HL-60 (cell line): Measurements from ENCODE around the gene EYA4.

ENCODE experiments used
- DNase-seq, 2 experiments: peaks; one replicate each; pipeline ENCODE4 v3.0.0-alpha.2; 2010 to 2020; ENCODE audit warnings: low read depth in 1 of 2, low spot score in 1 of 2
- H3K27ac ChIP-seq: fragments of 250-450 bp; sonication (Bioruptor Pico); replicated peaks from 2 replicates; pipeline ENCODE4 v1.5.1; 2020; ENCODE audit warnings: mild to moderate bottlenecking, moderate library complexity
- H3K27me3 ChIP-seq: fragments of 250-450 bp; sonication (Bioruptor Pico); 2 replicates; pipeline ENCODE4 v1.5.1; 2021; ENCODE audit warnings: mild to moderate bottlenecking, moderate library complexity; ENCODE audit not compliant: insufficient read depth, poor library complexity, severe bottlenecking
- H3K4me3 ChIP-seq: replicated peaks from 2 replicates; pipeline ENCODE4 v1.5.1; 2011; ENCODE audit warnings: mild to moderate bottlenecking, control low read depth, low read length; ENCODE audit not compliant: insufficient read depth
- GABPA ChIP-seq: IDR thresholded peaks from 2 replicates; pipeline ENCODE4 v1.6.1; 2012; ENCODE audit warnings: low read depth
- POLR2AphosphoS5 ChIP-seq: IDR thresholded peaks from 2 replicates; pipeline ENCODE4 v1.6.1; 2012; ENCODE audit warnings: low read depth
- SPI1 ChIP-seq: IDR thresholded peaks from 2 replicates; pipeline ENCODE4 v1.6.1; 2012; ENCODE audit warnings: low read depth, mild to moderate bottlenecking, borderline replicate concordance
- TF ChIP-seq, protein P1 (sequence below): IDR thresholded peaks from 2 replicates; pipeline ENCODE4 v1.6.1; 2012; ENCODE audit warnings: low read depth; ENCODE audit not compliant: insufficient replicate concordance
- TF ChIP-seq, protein P2 (sequence below): IDR thresholded peaks from one replicate; pipeline ENCODE4 v1.5.1; 2011; ENCODE audit warnings: low read length, control low read depth, inconsistent platforms; ENCODE audit not compliant: insufficient read depth

Gene EYA4

DNA sequence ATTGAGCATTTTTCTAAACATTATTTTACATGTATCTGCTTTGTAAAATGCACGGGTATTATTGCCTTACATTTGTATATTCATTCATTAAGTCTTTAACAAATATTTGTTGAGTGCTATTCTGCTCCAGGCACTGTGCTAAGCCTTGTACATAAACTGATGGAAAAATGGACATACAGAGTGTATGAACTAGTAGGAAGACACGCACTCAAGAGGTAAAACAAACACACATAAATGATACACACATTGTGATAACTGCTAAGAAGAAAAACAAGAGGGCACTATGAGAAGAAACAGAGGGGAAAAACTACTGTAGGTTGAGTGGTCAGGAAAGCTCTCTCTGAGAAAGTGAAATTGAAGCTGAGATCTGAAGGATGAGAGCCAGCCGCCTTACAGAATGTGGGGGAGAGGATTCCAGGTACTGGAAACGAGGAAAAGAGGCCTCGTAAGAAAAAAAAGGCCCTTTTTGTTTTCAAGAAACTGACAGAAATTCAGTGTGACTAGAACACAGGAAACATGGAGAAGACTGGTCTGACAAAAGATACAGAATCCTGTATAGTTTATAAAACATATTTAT, 117.5 kb downstream of the EYA4 start:
- H3K4me3 ChIP-seq = no peak overlapping the region
- TF ChIP-seq POLR2AphosphoS5 (no peak), SPI1 (no peak), GABPA (no peak)
- TF ChIP-seq, protein P1, sequence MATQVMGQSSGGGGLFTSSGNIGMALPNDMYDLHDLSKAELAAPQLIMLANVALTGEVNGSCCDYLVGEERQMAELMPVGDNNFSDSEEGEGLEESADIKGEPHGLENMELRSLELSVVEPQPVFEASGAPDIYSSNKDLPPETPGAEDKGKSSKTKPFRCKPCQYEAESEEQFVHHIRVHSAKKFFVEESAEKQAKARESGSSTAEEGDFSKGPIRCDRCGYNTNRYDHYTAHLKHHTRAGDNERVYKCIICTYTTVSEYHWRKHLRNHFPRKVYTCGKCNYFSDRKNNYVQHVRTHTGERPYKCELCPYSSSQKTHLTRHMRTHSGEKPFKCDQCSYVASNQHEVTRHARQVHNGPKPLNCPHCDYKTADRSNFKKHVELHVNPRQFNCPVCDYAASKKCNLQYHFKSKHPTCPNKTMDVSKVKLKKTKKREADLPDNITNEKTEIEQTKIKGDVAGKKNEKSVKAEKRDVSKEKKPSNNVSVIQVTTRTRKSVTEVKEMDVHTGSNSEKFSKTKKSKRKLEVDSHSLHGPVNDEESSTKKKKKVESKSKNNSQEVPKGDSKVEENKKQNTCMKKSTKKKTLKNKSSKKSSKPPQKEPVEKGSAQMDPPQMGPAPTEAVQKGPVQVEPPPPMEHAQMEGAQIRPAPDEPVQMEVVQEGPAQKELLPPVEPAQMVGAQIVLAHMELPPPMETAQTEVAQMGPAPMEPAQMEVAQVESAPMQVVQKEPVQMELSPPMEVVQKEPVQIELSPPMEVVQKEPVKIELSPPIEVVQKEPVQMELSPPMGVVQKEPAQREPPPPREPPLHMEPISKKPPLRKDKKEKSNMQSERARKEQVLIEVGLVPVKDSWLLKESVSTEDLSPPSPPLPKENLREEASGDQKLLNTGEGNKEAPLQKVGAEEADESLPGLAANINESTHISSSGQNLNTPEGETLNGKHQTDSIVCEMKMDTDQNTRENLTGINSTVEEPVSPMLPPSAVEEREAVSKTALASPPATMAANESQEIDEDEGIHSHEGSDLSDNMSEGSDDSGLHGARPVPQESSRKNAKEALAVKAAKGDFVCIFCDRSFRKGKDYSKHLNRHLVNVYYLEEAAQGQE = no peak
- TF ChIP-seq, protein P2, sequence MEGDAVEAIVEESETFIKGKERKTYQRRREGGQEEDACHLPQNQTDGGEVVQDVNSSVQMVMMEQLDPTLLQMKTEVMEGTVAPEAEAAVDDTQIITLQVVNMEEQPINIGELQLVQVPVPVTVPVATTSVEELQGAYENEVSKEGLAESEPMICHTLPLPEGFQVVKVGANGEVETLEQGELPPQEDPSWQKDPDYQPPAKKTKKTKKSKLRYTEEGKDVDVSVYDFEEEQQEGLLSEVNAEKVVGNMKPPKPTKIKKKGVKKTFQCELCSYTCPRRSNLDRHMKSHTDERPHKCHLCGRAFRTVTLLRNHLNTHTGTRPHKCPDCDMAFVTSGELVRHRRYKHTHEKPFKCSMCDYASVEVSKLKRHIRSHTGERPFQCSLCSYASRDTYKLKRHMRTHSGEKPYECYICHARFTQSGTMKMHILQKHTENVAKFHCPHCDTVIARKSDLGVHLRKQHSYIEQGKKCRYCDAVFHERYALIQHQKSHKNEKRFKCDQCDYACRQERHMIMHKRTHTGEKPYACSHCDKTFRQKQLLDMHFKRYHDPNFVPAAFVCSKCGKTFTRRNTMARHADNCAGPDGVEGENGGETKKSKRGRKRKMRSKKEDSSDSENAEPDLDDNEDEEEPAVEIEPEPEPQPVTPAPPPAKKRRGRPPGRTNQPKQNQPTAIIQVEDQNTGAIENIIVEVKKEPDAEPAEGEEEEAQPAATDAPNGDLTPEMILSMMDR = no peak
- no peaks in the 10 kb centered on the region for H3K27me3 ChIP-seq
- no peak overlapping the region for H3K27ac ChIP-seq
- DNase-seq = no peak

DNA sequence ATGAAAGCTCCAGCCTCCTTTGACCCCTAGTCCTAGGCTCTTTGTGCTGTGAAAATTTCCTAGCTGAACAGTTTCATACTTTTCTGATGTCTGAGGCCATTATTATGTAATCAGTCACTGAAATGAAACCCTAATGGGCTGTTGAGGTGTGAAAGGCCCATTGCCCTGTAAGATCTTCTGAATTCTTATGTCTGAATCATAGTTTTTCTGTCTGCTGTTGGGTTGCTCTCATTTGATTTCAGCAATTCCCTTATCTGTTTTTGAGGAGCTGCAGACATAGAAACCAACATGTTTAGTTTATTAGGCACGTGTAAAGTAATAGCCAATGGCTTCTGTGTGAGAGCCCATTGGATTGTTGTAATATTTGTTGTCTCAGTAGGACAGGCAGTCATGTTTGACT, 118.1 kb downstream of the EYA4 start:
- no peak overlapping the region for H3K27ac ChIP-seq

GRCh38 chr6:133359760-133360159, 118.6 kb downstream of the EYA4 start:
- TF ChIP-seq GABPA (no peak), SPI1 (no peak), POLR2AphosphoS5 (no peak)
- TF ChIP-seq, protein P1 = no peak
- TF ChIP-seq, protein P2 = no peak

More for the DNA sequence above, 118.1 kb downstream of the EYA4 start:
- no peak for TF ChIP-seq POLR2AphosphoS5
- no peak for TF ChIP-seq SPI1
- TF ChIP-seq, protein P1 = no peak
- no peak for TF ChIP-seq GABPA
- TF ChIP-seq, protein P2 = no peak
- Histone ChIP-seq H3K4me3 (no peak overlapping the region), H3K27me3 (no peaks in the 10 kb centered on the region)
- no peak for DNase-seq

More at GRCh38 chr6:133359760-133360159, 118.6 kb downstream of the EYA4 start:
- no peak for DNase-seq
- no peaks in the 10 kb centered on the region for H3K27me3 ChIP-seq
- H3K4me3 ChIP-seq = no peak overlapping the region
- H3K27ac ChIP-seq = no peak overlapping the region
